SU-DHL-6 (cell line): ENCODE measurements around the gene RBMS3.

ENCODE experiments used
- H2AFZ ChIP-seq: fragments of 200-600 bp; sonication (generic); 2 replicates; pipeline ENCODE4 v1.6.1; 2014; ENCODE audit warnings: low read depth, mild to moderate bottlenecking, moderate library complexity, mixed read lengths, antibody characterized with exemption, low read length; ENCODE audit not compliant: severe bottlenecking
- H3F3A ChIP-seq: fragments of 200-600 bp; shearing (Covaris generic); 2 replicates; pipeline ENCODE4 v1.6.0; 2016; ENCODE audit warnings: antibody characterized with exemption, mild to moderate bottlenecking; ENCODE audit not compliant: insufficient read depth
- H3K27ac ChIP-seq: fragments of 200-600 bp; sonication (generic); 2 replicates; pipeline ENCODE4 v1.5.1; 2016; ENCODE audit warnings: low read depth, mild to moderate bottlenecking, low read length, moderate library complexity, mixed read lengths
- H3K27me3 ChIP-seq: fragments of 200-600 bp; sonication (generic), shearing (Covaris generic); 2 replicates; pipeline ENCODE4 v1.6.0; 2014; ENCODE audit warnings: mild to moderate bottlenecking, low read length
- H3K36me3 ChIP-seq: fragments of 200-600 bp; sonication (generic); 2 replicates; pipeline ENCODE4 v1.6.1; 2014; ENCODE audit warnings: mild to moderate bottlenecking, low read length, mixed read lengths
- H3K4me2 ChIP-seq: fragments of 300-600, 200-600 bp; shearing (Covaris generic), sonication (generic); 2 replicates; pipeline ENCODE4 v1.6.0; 2014; ENCODE audit warnings: low read length, low read depth, mild to moderate bottlenecking; ENCODE audit not compliant: poor library complexity, severe bottlenecking
- H3K4me3 ChIP-seq: fragments of 200-600 bp; sonication (generic); 2 replicates; pipeline ENCODE4 v1.5.1; 2014; ENCODE audit warnings: antibody characterized with exemption, low read length, mild to moderate bottlenecking, mixed read lengths; ENCODE audit not compliant: insufficient read depth, poor library complexity, severe bottlenecking
- H3K79me2 ChIP-seq: fragments of 200-600 bp; sonication (generic); 2 replicates; pipeline ENCODE4 v1.6.1; 2014; ENCODE audit warnings: mild to moderate bottlenecking, low read length, moderate library complexity; ENCODE audit not compliant: insufficient read depth
- H3K9ac ChIP-seq: fragments of 200-600 bp; sonication (generic); 2 replicates; pipeline ENCODE4 v1.7.0; 2014; ENCODE audit warnings: mild to moderate bottlenecking, low read length
- H3K9me2 ChIP-seq: fragments of 200-600 bp; sonication (generic); replicated peaks from 2 replicates; pipeline ENCODE4 v1.6.1; 2014; ENCODE audit warnings: low read length; ENCODE audit not compliant: insufficient read depth
- H3K9me3 ChIP-seq: fragments of 200-600 bp; sonication (generic); 2 replicates; pipeline ENCODE4 v1.6.1; 2014; ENCODE audit warnings: low read length, mixed read lengths; ENCODE audit not compliant: insufficient read depth
- H4K20me1 ChIP-seq: fragments of 200-600 bp; sonication (generic); 2 replicates; pipeline ENCODE4 v1.6.1; 2014; ENCODE audit warnings: low read depth, mild to moderate bottlenecking, antibody characterized with exemption, low read length, moderate library complexity, mixed read lengths
- EZH2phosphoT487 ChIP-seq: fragments of 200-600 bp; sonication (generic), shearing (Covaris generic); conservative IDR thresholded peaks from 2 replicates; pipeline ENCODE4 v1.6.1; 2018; ENCODE audit warnings: mild to moderate bottlenecking, antibody characterized with exemption, low read length, moderate library complexity, mixed read lengths
- TF ChIP-seq, protein P1 (sequence below): fragments of 200-600 bp; sonication (generic); IDR thresholded peaks from one replicate; pipeline ENCODE4 v1.5.1; 2017; ENCODE audit warnings: antibody characterized with exemption, mild to moderate bottlenecking, low read length, moderate library complexity; ENCODE audit not compliant: insufficient read depth, poor library complexity, severe bottlenecking

The RBMS3 gene

DNA sequence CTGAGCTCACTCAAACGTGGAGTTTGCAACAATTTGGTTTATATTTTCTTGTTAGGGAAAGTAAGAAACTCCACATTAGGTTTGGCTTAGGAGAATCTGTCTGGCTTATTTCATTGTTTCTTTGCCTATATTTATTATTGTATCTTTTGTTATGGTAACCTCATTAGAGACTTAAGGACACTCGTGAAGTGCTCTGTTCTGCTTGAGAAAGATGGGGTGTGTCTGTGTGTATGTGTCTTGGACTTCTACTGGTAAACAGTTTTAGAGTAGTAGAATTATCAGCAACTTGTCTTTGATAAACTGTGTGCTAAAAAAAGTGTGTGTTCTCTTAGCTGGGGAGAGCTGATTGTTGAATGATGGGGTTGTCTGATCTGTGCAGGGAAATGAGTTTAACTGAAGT lies 306.5 kb downstream of the RBMS3 start:
- H3K9me3 ChIP-seq, result no peaks in the 10 kb centered on the region
- TF ChIP-seq, protein P1, sequence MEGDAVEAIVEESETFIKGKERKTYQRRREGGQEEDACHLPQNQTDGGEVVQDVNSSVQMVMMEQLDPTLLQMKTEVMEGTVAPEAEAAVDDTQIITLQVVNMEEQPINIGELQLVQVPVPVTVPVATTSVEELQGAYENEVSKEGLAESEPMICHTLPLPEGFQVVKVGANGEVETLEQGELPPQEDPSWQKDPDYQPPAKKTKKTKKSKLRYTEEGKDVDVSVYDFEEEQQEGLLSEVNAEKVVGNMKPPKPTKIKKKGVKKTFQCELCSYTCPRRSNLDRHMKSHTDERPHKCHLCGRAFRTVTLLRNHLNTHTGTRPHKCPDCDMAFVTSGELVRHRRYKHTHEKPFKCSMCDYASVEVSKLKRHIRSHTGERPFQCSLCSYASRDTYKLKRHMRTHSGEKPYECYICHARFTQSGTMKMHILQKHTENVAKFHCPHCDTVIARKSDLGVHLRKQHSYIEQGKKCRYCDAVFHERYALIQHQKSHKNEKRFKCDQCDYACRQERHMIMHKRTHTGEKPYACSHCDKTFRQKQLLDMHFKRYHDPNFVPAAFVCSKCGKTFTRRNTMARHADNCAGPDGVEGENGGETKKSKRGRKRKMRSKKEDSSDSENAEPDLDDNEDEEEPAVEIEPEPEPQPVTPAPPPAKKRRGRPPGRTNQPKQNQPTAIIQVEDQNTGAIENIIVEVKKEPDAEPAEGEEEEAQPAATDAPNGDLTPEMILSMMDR, result no peak
- TF ChIP-seq EZH2phosphoT487, result no peak
- H3K4me2 ChIP-seq, result no peak overlapping the region
- no peak overlapping the region for H2AFZ ChIP-seq
- no peak overlapping the region for H3K4me3 ChIP-seq
- H3F3A ChIP-seq, result no peaks in the 10 kb centered on the region
- no peak overlapping the region for H3K9ac ChIP-seq
- H3K79me2 ChIP-seq, result no peaks in the 10 kb centered on the region
- no peaks in the 10 kb centered on the region for H3K36me3 ChIP-seq
- H4K20me1 ChIP-seq, result no peaks in the 10 kb centered on the region
- no peaks in the 10 kb centered on the region for H3K27me3 ChIP-seq
- H3K9me2 ChIP-seq, result no peaks in the 10 kb centered on the region
- no peak overlapping the region for H3K27ac ChIP-seq

DNA sequence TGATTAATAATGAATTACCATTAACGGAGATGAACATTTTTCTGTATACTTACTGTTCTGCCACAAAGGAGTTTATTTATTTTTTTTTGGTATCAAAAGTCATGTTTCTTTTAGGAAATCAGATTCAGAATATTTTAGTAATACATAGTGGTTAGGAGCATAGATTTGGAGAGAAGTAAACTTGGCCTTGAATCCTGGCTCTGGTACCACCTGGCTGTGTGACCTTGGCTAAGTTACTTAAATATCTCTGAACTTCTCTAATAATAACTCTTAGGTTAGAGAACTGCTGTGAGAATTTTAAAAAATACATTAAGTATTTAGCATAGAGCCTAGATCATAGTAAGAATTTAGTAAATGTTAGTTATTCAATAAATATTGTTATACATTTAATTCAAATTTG lies 309.1 kb downstream of the RBMS3 start:
- no peak for TF ChIP-seq EZH2phosphoT487
- TF ChIP-seq, protein P1, result no peak
- H2AFZ ChIP-seq, result no peak overlapping the region

DNA sequence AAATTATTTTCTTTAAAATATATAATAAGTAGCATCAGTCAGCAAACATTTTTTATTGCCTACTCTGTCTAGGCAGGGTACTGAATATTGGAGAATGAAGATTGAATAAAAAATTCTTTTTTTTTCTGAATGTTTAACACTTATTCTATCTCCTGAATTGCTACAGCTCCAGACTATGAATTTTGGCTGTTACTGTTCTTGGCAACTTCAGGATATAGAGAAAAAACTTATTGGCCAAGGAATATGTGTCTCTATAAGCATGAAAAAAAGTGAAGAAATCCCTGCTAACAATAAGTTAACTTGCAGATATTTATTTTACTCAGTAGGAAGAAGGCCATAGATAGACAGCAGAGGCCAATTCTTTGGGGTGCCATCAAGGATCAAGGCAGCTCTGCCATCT lies 309.6 kb downstream of the RBMS3 start:
- TF ChIP-seq, protein P1, result no peak
- TF ChIP-seq EZH2phosphoT487, result no peak
- Histone ChIP-seq H3K9me2 (no peaks in the 10 kb centered on the region), H2AFZ (no peak overlapping the region), H3K36me3 (no peaks in the 10 kb centered on the region), H3K4me3 (no peak overlapping the region), H3K9ac (no peak overlapping the region), H3F3A (no peaks in the 10 kb centered on the region), H3K27ac (no peak overlapping the region), H3K4me2 (no peak overlapping the region), H3K27me3 (no peaks in the 10 kb centered on the region), H3K79me2 (no peaks in the 10 kb centered on the region), H3K9me3 (no peaks in the 10 kb centered on the region), H4K20me1 (no peaks in the 10 kb centered on the region)

More for the DNA sequence above, 309.1 kb downstream of the RBMS3 start:
- Histone ChIP-seq H3K27me3 (no peaks in the 10 kb centered on the region), H3F3A (no peaks in the 10 kb centered on the region), H4K20me1 (no peaks in the 10 kb centered on the region), H3K9me3 (no peaks in the 10 kb centered on the region), H3K36me3 (no peaks in the 10 kb centered on the region), H3K4me3 (no peak overlapping the region), H3K4me2 (no peak overlapping the region), H3K79me2 (no peaks in the 10 kb centered on the region), H3K9me2 (no peaks in the 10 kb centered on the region), H3K9ac (no peak overlapping the region), H3K27ac (no peak overlapping the region)
